Upper lobe of left lung (tissue), 6 donors: ENCODE data around the gene RUNX1. TPM values are rescaled to one million over a fixed set of nuclear protein-coding genes. Genes with fewer than 3 reads are reported as not detected.

Source experiments
- ATAC-seq, 2 donors: fragments of 200-7000 bp; cut with Tn5 transposase; one replicate each; pipeline ENCODE4 v1.9.1; 2022; ENCODE audit warnings: mild to moderate bottlenecking in 2 of 2, moderate library complexity in 2 of 2; ENCODE audit not compliant: low FRiP score in 2 of 2
- DNase-seq, 2 donors: peaks; one replicate each; pipeline ENCODE4 v3.0.0-alpha.2; 2019 to 2020
- H3K27ac ChIP-seq, 4 donors: fragments of 200-600 bp; sonication (generic); one replicate each; pipeline ENCODE4 v1.5.1; 2016 to 2019
- H3K27me3 ChIP-seq, 4 donors: fragments of 200-600 bp; sonication (generic); one replicate each; pipeline ENCODE4 v1.5.1; 2017 to 2019
- H3K36me3 ChIP-seq, 4 donors: fragments of 200-600 bp; sonication (generic); one replicate each; pipeline ENCODE4 v1.5.1; 2016 to 2019
- H3K4me1 ChIP-seq, 4 donors: fragments of 200-600 bp; sonication (generic); one replicate each; pipeline ENCODE4 v1.5.1; 2018 to 2019
- H3K4me3 ChIP-seq, 4 donors: fragments of 200-600 bp; sonication (generic); one replicate each; pipeline ENCODE4 v1.5.1; 2017 to 2019; ENCODE audit warnings: mild to moderate bottlenecking in 2 of 4, moderate library complexity in 1 of 4
- H3K9me3 ChIP-seq, 4 donors: fragments of 200-600 bp; sonication (generic); one replicate each; pipeline ENCODE4 v1.5.1; 2018 to 2019
- EP300 ChIP-seq, 4 donors: sonication (generic); formaldehyde crosslinking; IDR thresholded peaks; one replicate each; pipeline ENCODE4 v1.5.1; 2017; ENCODE audit warnings: antibody characterized with exemption in 4 of 4, control low read depth in 2 of 4
- POLR2A ChIP-seq, 4 donors: fragments of 450-650 bp; IDR thresholded peaks; one replicate each; pipeline ENCODE4 v1.5.1; 2016 to 2017; ENCODE audit warnings: antibody characterized with exemption in 4 of 4, mild to moderate bottlenecking in 2 of 4
- POLR2AphosphoS5 ChIP-seq, 2 donors: sonication (generic); formaldehyde crosslinking; IDR thresholded peaks; one replicate each; pipeline ENCODE4 v1.5.1; 2017; ENCODE audit warnings: antibody characterized with exemption in 2 of 2
- WGBS, 2 donors: methylation state at CpG; one replicate each; pipeline ENCODE4 v1.1.5; 2017 to 2018; 5-methylcytosine and 5-hydroxymethylcytosine counted together
- total RNA-seq, 6 donors: library from RNA; depleted of rRNA in 4 of 6; stranded (reverse); fragments of >200 nt in 4 of 6; gene quantifications; one replicate each; pipeline versions ENCODE4 v1.1.0 to v1.2.1, GENCODE V29; 2016 to 2021
- TF ChIP-seq, protein P1 (sequence below), 6 experiments: fragments of 450-650 bp in 4 of 6; fragments of 200-600 bp in 2 of 6; sonication (generic) in 2 of 6; IDR thresholded peaks; one replicate each; pipeline ENCODE4 v1.5.1; 2016 to 2019; ENCODE audit warnings: antibody characterized with exemption in 6 of 6
- donor health status: DM: no; HTN: no; CAD: no; lungs with moderate emphysema.
- donor health status: DM: no; HTN: yes; CAD: no; lungs with severe emphysema.

RUNX1 gene
- total RNA-seq, 6 donors from 2014 or later = 62.2 to 252 (median 98.2) TPM

GRCh38 chr21:35083246-35083645, 34.1 kb upstream of the RUNX1 start:
- 79 to 87% methylated on average over 3 of the region's 3 CpGs for WGBS, 2 donors
- DNase-seq (no peak), ATAC-seq (no peak)
- H3K4me3 ChIP-seq = no peak overlapping the region
- TF ChIP-seq EP300 (IDR thresholded peaks at IDR 0.05) = no peak
- no peak for TF ChIP-seq POLR2A (IDR thresholded peaks at IDR 0.05)
- no peak for TF ChIP-seq POLR2AphosphoS5 (IDR thresholded peaks at IDR 0.05)
- TF ChIP-seq, protein P1, sequence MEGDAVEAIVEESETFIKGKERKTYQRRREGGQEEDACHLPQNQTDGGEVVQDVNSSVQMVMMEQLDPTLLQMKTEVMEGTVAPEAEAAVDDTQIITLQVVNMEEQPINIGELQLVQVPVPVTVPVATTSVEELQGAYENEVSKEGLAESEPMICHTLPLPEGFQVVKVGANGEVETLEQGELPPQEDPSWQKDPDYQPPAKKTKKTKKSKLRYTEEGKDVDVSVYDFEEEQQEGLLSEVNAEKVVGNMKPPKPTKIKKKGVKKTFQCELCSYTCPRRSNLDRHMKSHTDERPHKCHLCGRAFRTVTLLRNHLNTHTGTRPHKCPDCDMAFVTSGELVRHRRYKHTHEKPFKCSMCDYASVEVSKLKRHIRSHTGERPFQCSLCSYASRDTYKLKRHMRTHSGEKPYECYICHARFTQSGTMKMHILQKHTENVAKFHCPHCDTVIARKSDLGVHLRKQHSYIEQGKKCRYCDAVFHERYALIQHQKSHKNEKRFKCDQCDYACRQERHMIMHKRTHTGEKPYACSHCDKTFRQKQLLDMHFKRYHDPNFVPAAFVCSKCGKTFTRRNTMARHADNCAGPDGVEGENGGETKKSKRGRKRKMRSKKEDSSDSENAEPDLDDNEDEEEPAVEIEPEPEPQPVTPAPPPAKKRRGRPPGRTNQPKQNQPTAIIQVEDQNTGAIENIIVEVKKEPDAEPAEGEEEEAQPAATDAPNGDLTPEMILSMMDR (IDR thresholded peaks at IDR 0.05) = no peak
- no peaks in the 10 kb centered on the region for H3K27me3 ChIP-seq
- no peak overlapping the region for H3K27ac ChIP-seq
- no peaks in the 10 kb centered on the region for H3K9me3 ChIP-seq
- no peaks in the 10 kb centered on the region for H3K4me1 ChIP-seq
- no peaks in the 10 kb centered on the region for H3K36me3 ChIP-seq

DNA sequence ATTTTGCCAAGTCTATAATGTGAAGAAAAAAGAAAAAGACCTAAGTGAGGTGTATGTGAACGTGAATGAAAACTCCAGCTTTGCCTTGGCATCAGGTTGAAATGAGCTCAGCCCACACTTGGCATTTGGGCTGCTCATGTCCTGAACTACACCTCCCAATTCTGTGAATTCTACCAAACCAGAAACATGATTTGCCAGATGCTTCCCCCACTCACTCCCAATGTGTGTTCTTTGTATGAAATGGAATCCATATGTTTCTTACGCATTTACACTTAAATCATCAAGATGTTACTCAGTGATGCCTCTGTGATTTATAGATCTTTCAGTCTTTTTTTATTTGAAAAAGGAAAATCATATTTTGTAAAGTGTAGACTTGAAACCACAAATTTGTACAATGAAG, 32.8 kb upstream of the RUNX1 start:
- Histone ChIP-seq H3K36me3 (no peaks in the 10 kb centered on the region), H3K27me3 (no peaks in the 10 kb centered on the region), H3K4me1 (no peaks in the 10 kb centered on the region), H3K27ac (no peak overlapping the region), H3K9me3 (no peaks in the 10 kb centered on the region), H3K4me3 (no peak overlapping the region)
- DNase-seq (no peak), ATAC-seq (no peak)
- 85 to 94% methylated on average over 2 of the region's 2 CpGs for WGBS, 2 donors
- TF ChIP-seq POLR2AphosphoS5 (IDR thresholded peaks at IDR 0.05) = no peak
- TF ChIP-seq, protein P1 (IDR thresholded peaks at IDR 0.05) = no peak
- no peak for TF ChIP-seq EP300 (IDR thresholded peaks at IDR 0.05)
- TF ChIP-seq POLR2A (IDR thresholded peaks at IDR 0.05) = no peak

DNA sequence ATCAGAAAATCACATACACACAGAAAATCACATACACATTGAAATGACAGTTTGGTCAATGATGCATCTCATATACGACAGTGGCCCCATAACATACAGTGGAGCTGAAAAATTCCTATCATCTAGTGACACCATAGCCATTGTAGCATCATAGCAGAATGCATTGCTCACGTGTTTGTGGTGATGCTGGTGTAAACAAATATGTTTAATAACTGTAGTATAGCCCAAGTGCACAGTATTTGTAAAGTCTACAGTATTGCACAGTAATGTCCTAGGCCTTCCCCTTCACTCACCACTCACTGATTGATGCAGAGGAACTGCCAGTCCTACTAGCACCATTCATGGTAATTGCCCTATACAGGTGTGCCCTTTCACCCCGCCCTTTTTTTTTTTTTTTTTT, 30.1 kb upstream of the RUNX1 start:
- ATAC-seq (no peak), DNase-seq (no peak)
- H3K4me1 ChIP-seq = no peaks in the 10 kb centered on the region
- H3K27me3 ChIP-seq = no peaks in the 10 kb centered on the region
- no peak overlapping the region for H3K4me3 ChIP-seq
- H3K9me3 ChIP-seq = peaks cover 0 to 5% (median 0%) of the 10 kb centered on the region in 4 donors
- H3K27ac ChIP-seq = no peak overlapping the region
- H3K36me3 ChIP-seq = no peaks in the 10 kb centered on the region
- WGBS, 2 donors = 88 to 89% methylated on average over 3 of the region's 3 CpGs
- TF ChIP-seq, protein P1 (IDR thresholded peaks at IDR 0.05) = no peak
- TF ChIP-seq EP300 (IDR thresholded peaks at IDR 0.05) = no peak
- TF ChIP-seq POLR2A (IDR thresholded peaks at IDR 0.05) = no peak
- TF ChIP-seq POLR2AphosphoS5 (IDR thresholded peaks at IDR 0.05) = no peak

DNA sequence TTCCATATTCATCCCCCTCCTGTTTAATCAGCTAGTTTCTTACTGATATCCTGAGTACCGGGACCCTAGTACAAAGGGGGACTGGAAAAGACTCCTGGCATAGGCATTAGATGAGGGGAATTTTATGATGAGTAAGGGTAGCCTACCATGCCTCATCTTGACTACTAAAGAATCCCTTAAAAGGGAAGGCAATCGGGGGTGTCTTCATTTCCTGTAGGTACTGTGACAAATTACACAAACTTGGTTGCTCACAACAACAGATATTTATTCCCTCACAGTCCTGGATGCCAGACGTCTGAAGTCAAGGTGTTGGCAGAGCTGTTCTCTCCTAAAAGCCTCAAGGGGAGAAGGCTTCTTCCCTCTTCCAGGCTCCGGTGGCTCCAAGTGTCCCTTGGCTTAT, 28.9 kb upstream of the RUNX1 start:
- no peak for ATAC-seq

DNA sequence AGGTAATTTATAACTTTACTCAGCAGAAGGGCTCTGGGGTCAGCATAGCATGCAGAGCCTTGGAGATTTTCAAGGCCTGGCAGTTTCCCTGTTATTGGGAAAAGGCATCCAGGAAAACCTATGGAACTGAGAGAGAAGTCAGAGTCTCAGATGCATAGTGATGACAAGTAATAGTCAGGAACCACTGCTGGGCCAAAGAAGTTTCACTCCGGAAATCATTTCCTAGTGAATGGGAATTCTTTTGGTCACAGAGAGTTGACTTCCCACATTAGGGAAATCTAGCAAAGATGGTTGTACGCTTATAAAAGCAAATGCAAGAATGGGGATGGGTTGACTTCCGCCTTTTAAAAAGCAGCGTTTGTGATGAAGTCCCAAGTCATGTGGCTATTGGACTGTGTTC, 28.4 kb upstream of the RUNX1 start:
- ATAC-seq = no peak
- TF ChIP-seq POLR2A (IDR thresholded peaks at IDR 0.05) = no peak
- TF ChIP-seq POLR2AphosphoS5 (IDR thresholded peaks at IDR 0.05) = no peak
- TF ChIP-seq, protein P1 (IDR thresholded peaks at IDR 0.05) = no peak
- no peak for TF ChIP-seq EP300 (IDR thresholded peaks at IDR 0.05)
- Histone ChIP-seq H3K27ac (no peak overlapping the region), H3K4me1 (peaks cover 0 to 7% (median 0%) of the 10 kb centered on the region in 4 donors), H3K36me3 (no peaks in the 10 kb centered on the region), H3K4me3 (no peak overlapping the region), H3K27me3 (no peaks in the 10 kb centered on the region), H3K9me3 (peaks cover 0 to 6% (median 0%) of the 10 kb centered on the region in 4 donors)
- 92 to 95% methylated on average over 4 of the region's 4 CpGs for WGBS, 2 donors
- no peak for DNase-seq

More for the DNA sequence above, 28.9 kb upstream of the RUNX1 start:
- TF ChIP-seq EP300 (IDR thresholded peaks at IDR 0.05) (no peak), POLR2AphosphoS5 (IDR thresholded peaks at IDR 0.05) (no peak), POLR2A (IDR thresholded peaks at IDR 0.05) (no peak)
- TF ChIP-seq, protein P1 (IDR thresholded peaks at IDR 0.05) = no peak
- Histone ChIP-seq H3K4me1 (peaks cover 0 to 2% (median 0%) of the 10 kb centered on the region in 4 donors), H3K9me3 (peaks cover 0 to 6% (median 0%) of the 10 kb centered on the region in 4 donors), H3K27ac (no peak overlapping the region), H3K27me3 (no peaks in the 10 kb centered on the region), H3K4me3 (no peak overlapping the region), H3K36me3 (no peaks in the 10 kb centered on the region)
- 69 to 91% methylated on average over 4 of the region's 4 CpGs for WGBS, 2 donors
- DNase-seq = no peak
